Tibial nerve (tissue), 4 donors: ENCODE measurements around the gene F2RL1. TPM values are rescaled to one million over a fixed set of nuclear protein-coding genes. Genes with fewer than 3 reads are reported as not detected.
"Not testable (repeated sequence)": the region's sequence is repeated elsewhere in the genome, so short reads cannot be mapped to it uniquely, and the experiment has no call there.

Experiments
- DNase-seq, 2 donors: peaks; one replicate each; pipeline ENCODE4 v3.0.0-alpha.2; 2019; ENCODE audit warnings: low spot score in 2 of 2
- H3K27ac ChIP-seq, 4 donors: fragments of 200-600 bp; sonication (generic) in 3 of 4; one replicate each; pipeline ENCODE4 v1.5.1; 2017 to 2019; ENCODE audit warnings: mild to moderate bottlenecking in 1 of 4
- H3K27me3 ChIP-seq, 2 donors: fragments of 200-600 bp; sonication (generic) in 1 of 2; one replicate each; pipeline versions ENCODE4 v1.5.1 to v1.6.0; 2017 to 2019
- H3K36me3 ChIP-seq, 3 donors: fragments of 200-600 bp; sonication (generic); one replicate each; pipeline ENCODE4 v1.5.1; 2018 to 2019
- H3K4me1 ChIP-seq, 4 donors: fragments of 200-600 bp; sonication (generic) in 3 of 4; one replicate each; pipeline ENCODE4 v1.5.1; 2017 to 2019
- H3K4me3 ChIP-seq, 4 donors: fragments of 200-600 bp; sonication (generic) in 3 of 4; one replicate each; pipeline ENCODE4 v1.5.1; 2017 to 2019; ENCODE audit warnings: mild to moderate bottlenecking in 1 of 4, moderate library complexity in 1 of 4
- H3K9me3 ChIP-seq, 4 donors: fragments of 200-600 bp; sonication (generic) in 3 of 4; one replicate each; pipeline ENCODE4 v1.5.1; 2017 to 2019
- EP300 ChIP-seq, 2 donors: sonication (generic); formaldehyde crosslinking; IDR thresholded peaks; one replicate each; pipeline ENCODE4 v1.6.1; 2017; ENCODE audit warnings: antibody characterized with exemption in 2 of 2, mild to moderate bottlenecking in 1 of 2
- POLR2A ChIP-seq, 2 donors: fragments of 450-650 bp; IDR thresholded peaks; one replicate each; pipeline ENCODE4 v1.6.1; 2017; ENCODE audit warnings: antibody characterized with exemption in 2 of 2, mild to moderate bottlenecking in 2 of 2, moderate library complexity in 2 of 2
- WGBS, 2 donors: methylation state at CpG; one replicate each; pipeline ENCODE4 v1.1.5; 2018; 5-methylcytosine and 5-hydroxymethylcytosine counted together
- total RNA-seq, 4 donors: library from RNA; depleted of rRNA; stranded (reverse); fragments of >200 nt; gene quantifications; one replicate each; pipeline ENCODE4 v1.1.0, GENCODE V29; 2016
- TF ChIP-seq, protein P1 (sequence below), 5 experiments: fragments of 200-600 bp in 3 of 5; fragments of 450-650 bp in 2 of 5; sonication (generic) in 3 of 5; IDR thresholded peaks; one replicate each; pipeline ENCODE4 v1.5.1; 2016 to 2019; ENCODE audit warnings: antibody characterized with exemption in 5 of 5, mild to moderate bottlenecking in 3 of 5, moderate library complexity in 2 of 5

The F2RL1 gene
- total RNA-seq, 4 donors from 2014 or later: 0.20 to 1.1 (median 0.30) TPM; not detected in 1

DNA sequence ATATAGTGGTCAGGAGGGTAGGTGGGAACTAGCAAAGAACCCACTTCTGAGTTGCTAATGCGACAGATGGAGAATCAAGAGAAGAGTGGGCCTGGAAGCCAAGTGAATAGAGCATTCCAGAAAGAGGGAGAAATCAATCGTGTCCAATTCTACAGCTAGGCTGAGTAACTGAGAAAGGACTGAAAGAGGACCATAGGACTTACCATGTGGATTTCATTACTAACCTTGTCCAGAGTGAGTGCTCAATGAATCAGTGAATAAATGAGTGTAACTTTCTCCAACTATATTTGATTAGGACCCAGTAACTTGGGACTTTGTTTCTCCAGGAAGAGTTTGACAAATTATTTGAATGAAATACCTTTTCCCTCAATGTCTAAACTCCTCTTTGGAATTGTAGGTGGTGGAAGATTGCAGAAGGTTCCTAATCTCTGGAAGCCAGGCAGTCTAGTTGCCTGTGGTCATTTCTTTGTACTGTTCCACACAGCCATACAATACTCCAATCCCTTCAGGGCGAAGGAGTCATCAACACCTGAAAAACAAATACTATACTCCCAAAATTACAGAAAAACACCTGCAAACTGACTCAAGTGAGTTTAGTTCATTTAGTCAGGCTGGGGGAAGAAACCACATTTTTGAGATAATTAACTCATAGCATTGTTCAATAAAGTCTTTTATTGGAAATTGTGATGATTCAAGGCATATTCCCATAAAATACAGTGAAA lies 2.6 kb upstream of the F2RL1 start:
- H3K9me3 ChIP-seq: no peaks in the 10 kb centered on the region
- no peak for TF ChIP-seq EP300 (IDR thresholded peaks at IDR 0.05)
- TF ChIP-seq, protein P1, sequence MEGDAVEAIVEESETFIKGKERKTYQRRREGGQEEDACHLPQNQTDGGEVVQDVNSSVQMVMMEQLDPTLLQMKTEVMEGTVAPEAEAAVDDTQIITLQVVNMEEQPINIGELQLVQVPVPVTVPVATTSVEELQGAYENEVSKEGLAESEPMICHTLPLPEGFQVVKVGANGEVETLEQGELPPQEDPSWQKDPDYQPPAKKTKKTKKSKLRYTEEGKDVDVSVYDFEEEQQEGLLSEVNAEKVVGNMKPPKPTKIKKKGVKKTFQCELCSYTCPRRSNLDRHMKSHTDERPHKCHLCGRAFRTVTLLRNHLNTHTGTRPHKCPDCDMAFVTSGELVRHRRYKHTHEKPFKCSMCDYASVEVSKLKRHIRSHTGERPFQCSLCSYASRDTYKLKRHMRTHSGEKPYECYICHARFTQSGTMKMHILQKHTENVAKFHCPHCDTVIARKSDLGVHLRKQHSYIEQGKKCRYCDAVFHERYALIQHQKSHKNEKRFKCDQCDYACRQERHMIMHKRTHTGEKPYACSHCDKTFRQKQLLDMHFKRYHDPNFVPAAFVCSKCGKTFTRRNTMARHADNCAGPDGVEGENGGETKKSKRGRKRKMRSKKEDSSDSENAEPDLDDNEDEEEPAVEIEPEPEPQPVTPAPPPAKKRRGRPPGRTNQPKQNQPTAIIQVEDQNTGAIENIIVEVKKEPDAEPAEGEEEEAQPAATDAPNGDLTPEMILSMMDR (IDR thresholded peaks at IDR 0.05): no peak
- TF ChIP-seq POLR2A (IDR thresholded peaks at IDR 0.05): no peak
- 87 to 89% methylated on average over 3 of the region's 3 CpGs for WGBS, 2 donors
- H3K27me3 ChIP-seq: peaks cover 0 to 35% of the 10 kb centered on the region in 2 donors
- H3K4me3 ChIP-seq: no peak overlapping the region
- H3K36me3 ChIP-seq: no peaks in the 10 kb centered on the region
- DNase-seq: no peak
- peaks cover 0 to 19% (median 8%) of the 10 kb centered on the region in 4 donors for H3K4me1 ChIP-seq
- H3K27ac ChIP-seq: no peak overlapping the region

- DNase-seq: no peak
- peak overlapping the region; percentile 25 to 56 (median 48) for H3K4me3 ChIP-seq
- no peaks in the 10 kb centered on the region for H3K9me3 ChIP-seq
- no peaks in the 10 kb centered on the region for H3K36me3 ChIP-seq
- peak overlapping the region in 1 of 4 donors; percentile 50 for H3K27ac ChIP-seq
- no peak for TF ChIP-seq POLR2A (IDR thresholded peaks at IDR 0.05)
- TF ChIP-seq, protein P1 (IDR thresholded peaks at IDR 0.05): no peak
- no peak for TF ChIP-seq EP300 (IDR thresholded peaks at IDR 0.05)
- H3K4me1 ChIP-seq: peaks cover 0 to 19% (median 8%) of the 10 kb centered on the region in 4 donors
- WGBS, 2 donors: 26 to 30% methylated on average over 28 to 29 of the region's 31 CpGs
- peaks cover 0 to 35% of the 10 kb centered on the region in 2 donors for H3K27me3 ChIP-seq
Observed at GRCh38 chr5:76819851-76820525, 1.2 kb downstream of the F2RL1 start.

DNA sequence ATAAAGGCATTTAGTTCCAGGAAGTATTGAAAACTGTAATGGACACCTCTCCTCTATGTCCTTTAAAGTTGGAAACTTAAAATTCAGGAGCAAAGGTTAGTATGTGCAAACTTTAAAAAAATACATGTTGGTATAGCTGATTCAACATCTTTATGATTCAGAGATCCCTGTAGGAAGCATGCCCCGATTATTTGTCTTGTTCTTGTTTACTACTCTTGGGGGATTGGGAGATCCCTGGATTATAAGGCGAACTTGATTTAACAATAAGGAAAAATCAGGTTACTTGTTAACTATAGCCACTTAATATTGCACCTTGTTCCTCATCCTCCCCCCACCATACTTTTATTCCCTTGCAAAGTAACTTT lies 1.7 kb downstream of the F2RL1 start:
- DNase-seq: no peak
- H3K27ac ChIP-seq: no peak overlapping the region
- no peaks in the 10 kb centered on the region for H3K36me3 ChIP-seq
- TF ChIP-seq POLR2A (IDR thresholded peaks at IDR 0.05) (no peak), EP300 (IDR thresholded peaks at IDR 0.05) (no peak)
- TF ChIP-seq, protein P1 (IDR thresholded peaks at IDR 0.05): no peak
- WGBS, 2 donors: 55 to 66% methylated on average over 2 of the region's 2 CpGs
- H3K27me3 ChIP-seq: peaks cover 0 to 35% of the 10 kb centered on the region in 2 donors
- H3K4me3 ChIP-seq: peak overlapping the region in 1 of 4 donors; percentile 43
- peaks cover 0 to 4% (median 0%) of the 10 kb centered on the region in 4 donors for H3K9me3 ChIP-seq
- H3K4me1 ChIP-seq: peaks cover 0 to 19% (median 8%) of the 10 kb centered on the region in 4 donors

DNA sequence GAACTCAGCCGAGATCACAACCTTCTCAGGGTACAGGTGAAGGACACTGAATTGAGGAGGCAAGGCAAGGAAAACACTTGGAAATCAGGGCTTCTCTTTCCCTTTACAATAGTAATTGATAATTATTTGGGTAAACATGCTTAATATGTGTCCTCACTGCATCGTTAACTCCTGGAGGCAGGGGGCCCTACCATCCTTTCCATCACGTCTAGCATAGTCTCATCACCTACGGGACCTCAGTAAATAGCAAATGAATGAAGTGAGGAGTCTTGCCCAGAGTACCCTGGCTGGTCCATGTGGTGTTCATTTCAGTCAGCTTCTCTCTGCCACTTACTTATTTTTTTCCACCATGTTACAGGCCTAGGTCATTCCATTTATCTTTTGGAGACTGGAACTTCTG lies 2.3 kb downstream of the F2RL1 start:
- Histone ChIP-seq H3K36me3 (no peaks in the 10 kb centered on the region), H3K4me3 (no peak overlapping the region), H3K4me1 (peaks cover 0 to 19% (median 8%) of the 10 kb centered on the region in 4 donors), H3K27me3 (peaks cover 0 to 35% of the 10 kb centered on the region in 2 donors), H3K9me3 (peaks cover 0 to 4% (median 0%) of the 10 kb centered on the region in 4 donors), H3K27ac (no peak overlapping the region)
- DNase-seq: no peak
- WGBS, 2 donors: 71 to 79% methylated on average over 4 of the region's 4 CpGs
- TF ChIP-seq, protein P1 (IDR thresholded peaks at IDR 0.05): no peak
- TF ChIP-seq POLR2A (IDR thresholded peaks at IDR 0.05) (no peak), EP300 (IDR thresholded peaks at IDR 0.05) (no peak)

GRCh38 chr5:76822105-76822731 lies 3.4 kb downstream of the F2RL1 start:
- not testable (repeated sequence) for DNase-seq, H3K36me3 ChIP-seq, H3K4me3 ChIP-seq, H3K9me3 ChIP-seq, H3K27ac ChIP-seq
- H3K27me3 ChIP-seq: peaks cover 0 to 35% of the 10 kb centered on the region in 2 donors
- peaks cover 0 to 19% (median 8%) of the 10 kb centered on the region in 4 donors for H3K4me1 ChIP-seq
- WGBS, 2 donors: 78 to 79% methylated on average over 7 of the region's 7 CpGs

GRCh38 chr5:76826416-76826815 lies 7.6 kb downstream of the F2RL1 start:
- not testable (repeated sequence) for H3K4me3 ChIP-seq, H3K27ac ChIP-seq, H3K27me3 ChIP-seq, H3K4me1 ChIP-seq, H3K9me3 ChIP-seq, H3K36me3 ChIP-seq, DNase-seq
